ENCODE results near the gene CALML5.

- TF ChIP-seq ARID4B (CRISPR knock-in tag; IDR thresholded peaks at IDR 0.05) (no peak), NFIX (CRISPR knock-in tag; IDR thresholded peaks at IDR 0.05; ENCODE audit: low read depth) (no peak), MAZ (CRISPR knock-in tag; conservative IDR thresholded peaks at IDR 0.05 in 1 of 2, IDR thresholded peaks at IDR 0.05 in 1 of 2) (no peak)
Measured at GRCh38 chr10:5464546-5464945, 34.8 kb downstream of the CALML5 start.
